HG03045 (cell line): ENCODE measurements around the gene NWD2.
A peak's percentile ranks its signal among the peaks of the same experiment; 100 is the strongest.
"Not testable (repeated sequence)": the region's sequence is repeated elsewhere in the genome, so short reads cannot be mapped to it uniquely, and the experiment has no call there.

Experiments
- ATAC-seq: cut with Tn5 transposase; IDR thresholded peaks from one replicate; pipeline ENCODE4 v1.9.1; 2021; ENCODE audit warnings: mild to moderate bottlenecking, moderate library complexity; ENCODE audit not compliant: unreplicated experiment

NWD2 gene

GRCh38 chr4:37392521-37393255 lies 148.1 kb downstream of the NWD2 start:
- no peak for ATAC-seq

- ATAC-seq: no peak
Observed at GRCh38 chr4:37393321-37393720, 148.8 kb downstream of the NWD2 start.

GRCh38 chr4:37393889-37394288 lies 149.3 kb downstream of the NWD2 start:
- no peak for ATAC-seq

- ATAC-seq: no peak
Observed at GRCh38 chr4:37397505-37397904, 153.0 kb downstream of the NWD2 start.

GRCh38 chr4:37400241-37400881 lies 155.8 kb downstream of the NWD2 start:
- ATAC-seq: peak; percentile 86

- not testable (repeated sequence) for ATAC-seq
Observed at GRCh38 chr4:37407938-37408826, 163.6 kb downstream of the NWD2 start.

GRCh38 chr4:37413612-37414011 lies 169.1 kb downstream of the NWD2 start:
- not testable (repeated sequence) for ATAC-seq

GRCh38 chr4:37415845-37416369 lies 171.4 kb downstream of the NWD2 start:
- no peak for ATAC-seq

GRCh38 chr4:37421614-37422013 lies 177.1 kb downstream of the NWD2 start:
- ATAC-seq: no peak

- no peak for ATAC-seq
Observed at GRCh38 chr4:37422102-37422501, 177.6 kb downstream of the NWD2 start.

GRCh38 chr4:37422638-37423037 lies 178.1 kb downstream of the NWD2 start:
- ATAC-seq: no peak

- no peak for ATAC-seq
Observed at GRCh38 chr4:37423310-37423709, 178.8 kb downstream of the NWD2 start.

GRCh38 chr4:37424753-37425152 lies 180.2 kb downstream of the NWD2 start:
- no peak for ATAC-seq

- no peak for ATAC-seq
Observed at GRCh38 chr4:37425857-37426256, 181.3 kb downstream of the NWD2 start.

GRCh38 chr4:37427193-37427592 lies 182.7 kb downstream of the NWD2 start:
- no peak for ATAC-seq

GRCh38 chr4:37429906-37430305 lies 185.4 kb downstream of the NWD2 start:
- ATAC-seq: no peak

GRCh38 chr4:37430718-37431416 lies 186.3 kb downstream of the NWD2 start:
- no peak for ATAC-seq

- no peak for ATAC-seq
Observed at GRCh38 chr4:37431417-37431743, 186.8 kb downstream of the NWD2 start.

GRCh38 chr4:37434469-37434868 lies 189.9 kb downstream of the NWD2 start:
- no peak for ATAC-seq

GRCh38 chr4:37436546-37436945 lies 192.0 kb downstream of the NWD2 start:
- ATAC-seq: no peak

GRCh38 chr4:37437163-37437562 lies 192.6 kb downstream of the NWD2 start:
- ATAC-seq: no peak
